Activated T-cell treated with anti-CD3 and anti-CD28 coated beads, Interleukin-2, amount 50 U/mL, for 48 hours (primary cell): Measurements from ENCODE around the gene NLRP9.
A peak's percentile ranks its signal among the peaks of the same experiment; 100 is the strongest.

Source experiments
- DNase-seq, 2 experiments: peaks; one replicate each; pipeline ENCODE4 v3.0.0-alpha.2; 2020

NLRP9 gene

GRCh38 chr19:55703790-55704215 lies 34.4 kb downstream of the NLRP9 start:
- DNase-seq: peak; percentile 60 to 72

GRCh38 chr19:55702131-55702627 lies 36.0 kb downstream of the NLRP9 start:
- peak in 1 of 2 experiments; percentile 7 for DNase-seq

- DNase-seq: no peak
Observed at GRCh38 chr19:55700813-55701212, 37.4 kb downstream of the NLRP9 start.

GRCh38 chr19:55699221-55699620 lies 39.0 kb downstream of the NLRP9 start:
- no peak for DNase-seq

GRCh38 chr19:55698256-55698655 lies 39.9 kb downstream of the NLRP9 start:
- DNase-seq: no peak

GRCh38 chr19:55697698-55698097 lies 40.5 kb downstream of the NLRP9 start:
- no peak for DNase-seq

- DNase-seq: no peak
Observed at GRCh38 chr19:55697069-55697440, 41.1 kb downstream of the NLRP9 start.

GRCh38 chr19:55696301-55697068 lies 41.7 kb downstream of the NLRP9 start:
- DNase-seq: no peak

- no peak for DNase-seq
Observed at GRCh38 chr19:55695511-55696290, 42.5 kb downstream of the NLRP9 start.

GRCh38 chr19:55694656-55695491 lies 43.3 kb downstream of the NLRP9 start:
- DNase-seq: no peak

- no peak for DNase-seq
Observed at GRCh38 chr19:55694241-55694655, 44.0 kb downstream of the NLRP9 start.

- DNase-seq: no peak
Observed at GRCh38 chr19:55693336-55693974, 44.7 kb downstream of the NLRP9 start.

- no peak for DNase-seq
Observed at GRCh38 chr19:55692681-55693081, 45.5 kb downstream of the NLRP9 start.

GRCh38 chr19:55691561-55692481 lies 46.4 kb downstream of the NLRP9 start:
- no peak for DNase-seq

GRCh38 chr19:55690769-55691545 lies 47.2 kb downstream of the NLRP9 start:
- DNase-seq: no peak

- no peak for DNase-seq
Observed at GRCh38 chr19:55690109-55690768, 48.0 kb downstream of the NLRP9 start.

- no peak for DNase-seq
Observed at GRCh38 chr19:55689411-55690108, 48.6 kb downstream of the NLRP9 start.

GRCh38 chr19:55688422-55689218 lies 49.6 kb downstream of the NLRP9 start:
- DNase-seq: no peak
